Kidney (tissue), 14 donors: ENCODE data around the gene CEMIP. TPM values are rescaled to one million over a fixed set of nuclear protein-coding genes. Genes with fewer than 3 reads are reported as not detected.

Experiments
- DNase-seq, 5 donors: peaks; one replicate each; pipeline ENCODE4 v3.0.0-alpha.2; 2013 to 2020
- FAIRE-seq: peaks from 2 replicates; lab custom pipeline; 2012; peaks lifted over from hg19 to GRCh38; lab: Jason Lieb, UNC
- H3K27ac ChIP-seq, 2 donors: one replicate each; pipeline ENCODE4 v1.7.0; 2013; ENCODE audit warnings: low read depth in 2 of 2, low read length in 2 of 2, inconsistent platforms in 1 of 2
- H3K27me3 ChIP-seq: one replicate; pipeline ENCODE4 v1.7.1; 2013; ENCODE audit warnings: low read length, inconsistent platforms; ENCODE audit not compliant: control insufficient read depth, insufficient read depth
- H3K36me3 ChIP-seq, 3 donors: one replicate each; pipeline versions ENCODE4 v1.7.0 to v1.7.1; 2013; ENCODE audit warnings: low read length in 3 of 3, control low read depth in 1 of 3, inconsistent platforms in 1 of 3; ENCODE audit not compliant: insufficient read depth in 3 of 3, control insufficient read depth in 2 of 3
- H3K4me1 ChIP-seq, 3 donors: one replicate each; pipeline versions ENCODE4 v1.7.0 to v1.7.1; 2013; ENCODE audit warnings: low read length in 3 of 3, inconsistent platforms in 1 of 3, low read depth in 1 of 3; ENCODE audit not compliant: control insufficient read depth in 2 of 3, insufficient read depth in 2 of 3
- H3K4me3 ChIP-seq, 3 donors: one replicate each; pipeline versions ENCODE4 v1.7.0 to v1.8.1; 2013; ENCODE audit warnings: low read length in 3 of 3, control low read depth in 1 of 3, inconsistent platforms in 1 of 3
- H3K9ac ChIP-seq, 3 donors: one replicate each; pipeline versions ENCODE4 v1.7.0 to v1.7.1; 2013; ENCODE audit warnings: low read length in 3 of 3, control low read depth in 1 of 3, inconsistent platforms in 1 of 3
- H3K9me3 ChIP-seq, 3 donors: one replicate each; pipeline versions ENCODE4 v1.7.0 to v1.7.1; 2013; ENCODE audit warnings: low read length in 3 of 3, control low read depth in 1 of 3, inconsistent platforms in 1 of 3; ENCODE audit not compliant: control insufficient read depth in 2 of 3, insufficient read depth in 1 of 3
- CTCF ChIP-seq: IDR thresholded peaks from 3 replicates; pipeline ENCODE4 v1.5.1; 2012; ENCODE audit warnings: mild to moderate bottlenecking, moderate library complexity, borderline replicate concordance; ENCODE audit not compliant: insufficient read depth; ENCODE audit errors: extremely low read depth
- intact Hi-C: fragments of 100-400 bp; cut with DNase I; formaldehyde crosslinking; loops from one replicate; pipeline ENCODE4 v1.11.1; 2022
- polyA plus RNA-seq: library from polyadenylated mRNA; stranded (reverse); fragments of 350-450 nt; fragmentation: Illumina TruSeq; extraction: RNeasy Lipid Tissue Mini Kit (QIAGEN cat#74804); gene quantifications from one replicate; pipeline ENCODE4 v1.2.3, GENCODE V29; 2014; ENCODE audit warnings: low read depth, low replicate concordance; ENCODE audit not compliant: insufficient read depth
- total RNA-seq: library from RNA; stranded (reverse); fragmentation: NEBNext Ultra II Directional; extraction: Animal tissue kit (Norgen Biotek cat#: 25700); gene quantifications from one replicate; pipeline ENCODE4 v1.2.1, GENCODE V29; 2021
- donor health status: control.
- donor health status: control.
- donor health status: control.
- donor health status: control.
- donor health status: control.
- donor health status: DM: yes; HTN: yes; CAD: no.
- donor health status: Normal renal cell carcinoma (clear cell type).

The CEMIP gene
- total and polyA plus RNA-seq, 2 donors from 2014 or later = 0.11 to 0.57 TPM

- Histone ChIP-seq H3K9me3 (no peaks in the 10 kb centered on the region), H3K27ac (peak overlapping the region in 1 of 2 donors; percentile 9), H3K9ac (peak overlapping the region in 1 of 3 donors; percentile 1), H3K4me3 (no peak overlapping the region), H3K36me3 (peaks cover 0 to 6% (median 4%) of the 10 kb centered on the region in 3 donors), H3K27me3 (no peaks in the 10 kb centered on the region), H3K4me1 (peaks cover 0 to 16% (median 16%) of the 10 kb centered on the region in 3 donors)
- FAIRE-seq = no peak
- TF ChIP-seq CTCF = no peak
- intact Hi-C loops = no loop called here
- DNase-seq = no peak
These were observed 205.7 kb downstream of the CEMIP start for GRCh38 chr15:80984856-80985255.

GRCh38 chr15:80985981-80986380 lies 206.8 kb downstream of the CEMIP start:
- intact Hi-C loops = no loop called here
- Histone ChIP-seq H3K36me3 (no peaks in the 10 kb centered on the region), H3K9me3 (no peaks in the 10 kb centered on the region), H3K4me3 (no peak overlapping the region), H3K4me1 (peaks cover 0 to 18% (median 16%) of the 10 kb centered on the region in 3 donors), H3K27me3 (no peaks in the 10 kb centered on the region), H3K9ac (no peak overlapping the region), H3K27ac (no peak overlapping the region)
- FAIRE-seq (no peak), DNase-seq (no peak)
- TF ChIP-seq CTCF = no peak

- FAIRE-seq (no peak), DNase-seq (no peak)
- intact Hi-C loops = no loop called here
- Histone ChIP-seq H3K36me3 (no peaks in the 10 kb centered on the region), H3K9ac (no peak overlapping the region), H3K27me3 (no peaks in the 10 kb centered on the region), H3K27ac (no peak overlapping the region), H3K4me1 (peaks cover 0 to 18% (median 16%) of the 10 kb centered on the region in 3 donors), H3K4me3 (no peak overlapping the region), H3K9me3 (no peaks in the 10 kb centered on the region)
- no peak for TF ChIP-seq CTCF
These were observed 207.3 kb downstream of the CEMIP start for GRCh38 chr15:80986487-80986886.
